ENCODE data around the gene HDAC3. TPM values are rescaled to one million over a fixed set of nuclear protein-coding genes. Genes with fewer than 3 reads are reported as not detected.

Gene HDAC3
- total and polyA plus RNA-seq, 12 donors, result 27.7 to 43.0 (median 32.7) TPM

GRCh38 chr5:141638771-141639170 is 2.1 kb upstream of the HDAC3 start:
- peaks cover 0 to 3% (median 0%) of the 10 kb centered on the region in 7 donors for H3K27me3 ChIP-seq
- peaks cover 0 to 41% (median 0%) of the 10 kb centered on the region in 9 donors for H3K36me3 ChIP-seq
- H3K4me3 ChIP-seq, result no peak overlapping the region
- no peak for TF ChIP-seq CTCF (IDR thresholded peaks at IDR 0.05)
- ATAC-seq (no peak), DNase-seq (no peak)
- 87 to 92% methylated on average over 2 of the region's 2 CpGs for WGBS, 2 donors
- intact Hi-C loops (cut with DNase I), result no loop called here
- H3K27ac ChIP-seq, result no peak overlapping the region
- no peaks in the 10 kb centered on the region for H3K9me3 ChIP-seq
- H3K4me1 ChIP-seq, result peaks cover 7 to 41% (median 31%) of the 10 kb centered on the region in 9 donors

- H3K9me3 ChIP-seq, result no peaks in the 10 kb centered on the region
- peaks cover 7 to 48% (median 31%) of the 10 kb centered on the region in 9 donors for H3K4me1 ChIP-seq
- peak overlapping the region; percentile 59 to 94 (median 86) for H3K4me3 ChIP-seq
- DNase-seq, result peak; percentile 62 to 66
- H3K27me3 ChIP-seq, result peaks cover 0 to 3% (median 0%) of the 10 kb centered on the region in 7 donors
- TF ChIP-seq CTCF (IDR thresholded peaks at IDR 0.05), result peak in 7 of 9 donors; percentile 23 to 48 (median 32)
- H3K36me3 ChIP-seq, result peaks cover 0 to 40% (median 0%) of the 10 kb centered on the region in 9 donors
- peak; percentile 14 to 58 (median 49) for ATAC-seq
- 5 to 6% methylated on average over 40 of the region's 40 CpGs for WGBS, 2 donors
- peak overlapping the region in 1 of 10 donors; percentile 89 for H3K27ac ChIP-seq
- intact Hi-C loops (cut with DNase I), result no loop called here
Measured at GRCh38 chr5:141637767-141638419, 1.2 kb upstream of the HDAC3 start.

GRCh38 chr5:141637123-141637766 is 596 bp upstream of the HDAC3 start:
- Histone ChIP-seq H3K27me3 (peaks cover 0 to 3% (median 0%) of the 10 kb centered on the region in 7 donors), H3K4me3 (peak overlapping the region; percentile 59 to 94 (median 86)), H3K4me1 (peaks cover 7 to 54% (median 31%) of the 10 kb centered on the region in 9 donors), H3K36me3 (peaks cover 0 to 41% (median under 1%) of the 10 kb centered on the region in 9 donors), H3K27ac (peak overlapping the region in 7 of 10 donors; percentile 66 to 89 (median 85)), H3K9me3 (no peaks in the 10 kb centered on the region)
- ATAC-seq, result peak; percentile 3 to 63 (median 24)
- WGBS, 2 donors, result 0 to 1% methylated on average over 58 to 63 of the region's 63 CpGs
- no peak for TF ChIP-seq CTCF (IDR thresholded peaks at IDR 0.05)
- intact Hi-C loops (cut with DNase I), result no loop called here
- DNase-seq, result peak in 1 of 2 donors; percentile 42

- Histone ChIP-seq H3K4me3 (peak overlapping the region; percentile 59 to 94 (median 86)), H3K9me3 (no peaks in the 10 kb centered on the region), H3K36me3 (peaks cover 0 to 44% (median 11%) of the 10 kb centered on the region in 9 donors), H3K4me1 (peaks cover 7 to 54% (median 31%) of the 10 kb centered on the region in 9 donors), H3K27me3 (peaks cover 0 to 3% (median 0%) of the 10 kb centered on the region in 7 donors), H3K27ac (peak overlapping the region in 8 of 10 donors; percentile 66 to 89 (median 84))
- peak in 3 of 8 donors; percentile 1 to 7 (median 1) for ATAC-seq
- intact Hi-C loops (cut with DNase I), result no loop called here
- no peak for DNase-seq
- TF ChIP-seq CTCF (IDR thresholded peaks at IDR 0.05), result no peak
- WGBS, 2 donors, result 9 to 11% methylated on average over 4 of the region's 4 CpGs
Measured at GRCh38 chr5:141636106-141636412, 590 bp downstream of the HDAC3 start.
